C4-2B (cell line): Measurements from ENCODE around the gene EVC.

Source experiments
- H3K27ac ChIP-seq: fragments of 450-650 bp; 2 replicates; pipeline ENCODE4 v1.5.1; 2017
- ZFX ChIP-seq: fragments of 450-650 bp; IDR thresholded peaks from 2 replicates; pipeline ENCODE4 v1.6.1; 2017
- TF ChIP-seq, protein P1 (sequence below): fragments of 450-650 bp; conservative IDR thresholded peaks from 2 replicates; pipeline ENCODE4 v1.5.1; 2017; ENCODE audit warnings: mild to moderate bottlenecking

EVC gene

DNA sequence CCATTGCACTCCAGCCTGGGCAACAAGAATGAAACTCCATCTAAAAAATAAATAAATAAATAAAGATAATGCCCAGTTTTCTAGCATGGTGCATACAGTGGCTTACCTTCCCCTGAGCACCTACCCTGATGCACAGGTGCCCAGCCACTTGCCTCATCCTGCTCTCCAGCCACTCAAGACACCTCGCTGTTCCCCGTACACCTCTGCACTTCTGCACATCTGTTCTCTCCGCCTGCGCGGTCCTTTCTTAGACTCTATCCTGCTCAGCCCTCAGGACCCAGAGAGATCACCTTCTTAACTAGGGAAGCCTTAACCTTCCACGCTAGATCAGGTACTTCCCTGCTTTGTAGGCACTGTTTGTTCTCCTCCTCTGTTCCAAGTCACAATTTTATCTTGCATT, 2.9 kb downstream of the EVC start:
- TF ChIP-seq ZFX, result no peak
- TF ChIP-seq, protein P1, sequence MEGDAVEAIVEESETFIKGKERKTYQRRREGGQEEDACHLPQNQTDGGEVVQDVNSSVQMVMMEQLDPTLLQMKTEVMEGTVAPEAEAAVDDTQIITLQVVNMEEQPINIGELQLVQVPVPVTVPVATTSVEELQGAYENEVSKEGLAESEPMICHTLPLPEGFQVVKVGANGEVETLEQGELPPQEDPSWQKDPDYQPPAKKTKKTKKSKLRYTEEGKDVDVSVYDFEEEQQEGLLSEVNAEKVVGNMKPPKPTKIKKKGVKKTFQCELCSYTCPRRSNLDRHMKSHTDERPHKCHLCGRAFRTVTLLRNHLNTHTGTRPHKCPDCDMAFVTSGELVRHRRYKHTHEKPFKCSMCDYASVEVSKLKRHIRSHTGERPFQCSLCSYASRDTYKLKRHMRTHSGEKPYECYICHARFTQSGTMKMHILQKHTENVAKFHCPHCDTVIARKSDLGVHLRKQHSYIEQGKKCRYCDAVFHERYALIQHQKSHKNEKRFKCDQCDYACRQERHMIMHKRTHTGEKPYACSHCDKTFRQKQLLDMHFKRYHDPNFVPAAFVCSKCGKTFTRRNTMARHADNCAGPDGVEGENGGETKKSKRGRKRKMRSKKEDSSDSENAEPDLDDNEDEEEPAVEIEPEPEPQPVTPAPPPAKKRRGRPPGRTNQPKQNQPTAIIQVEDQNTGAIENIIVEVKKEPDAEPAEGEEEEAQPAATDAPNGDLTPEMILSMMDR, result no peak
- no peak overlapping the region for H3K27ac ChIP-seq

DNA sequence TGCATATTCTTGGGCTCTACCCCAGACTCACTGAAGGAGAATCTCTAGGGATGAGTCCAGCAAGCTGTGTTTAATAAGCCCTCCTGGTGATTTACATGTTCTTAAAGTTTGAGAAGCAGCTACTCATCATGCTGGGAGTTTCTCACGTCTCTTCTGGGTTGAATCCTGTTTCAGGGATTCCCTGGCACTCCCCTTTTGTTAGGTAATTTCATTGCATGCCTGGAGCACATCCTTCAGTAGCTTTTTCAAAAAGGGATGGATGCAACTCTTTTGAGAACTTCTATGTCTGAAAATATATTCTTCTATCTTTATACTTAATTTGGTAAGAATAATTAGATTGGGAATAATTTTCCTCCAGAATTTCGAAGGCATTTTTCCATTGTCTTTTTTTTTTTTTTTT, 4.4 kb downstream of the EVC start:
- TF ChIP-seq, protein P1, result no peak
- TF ChIP-seq ZFX, result no peak
- H3K27ac ChIP-seq, result no peak overlapping the region

DNA sequence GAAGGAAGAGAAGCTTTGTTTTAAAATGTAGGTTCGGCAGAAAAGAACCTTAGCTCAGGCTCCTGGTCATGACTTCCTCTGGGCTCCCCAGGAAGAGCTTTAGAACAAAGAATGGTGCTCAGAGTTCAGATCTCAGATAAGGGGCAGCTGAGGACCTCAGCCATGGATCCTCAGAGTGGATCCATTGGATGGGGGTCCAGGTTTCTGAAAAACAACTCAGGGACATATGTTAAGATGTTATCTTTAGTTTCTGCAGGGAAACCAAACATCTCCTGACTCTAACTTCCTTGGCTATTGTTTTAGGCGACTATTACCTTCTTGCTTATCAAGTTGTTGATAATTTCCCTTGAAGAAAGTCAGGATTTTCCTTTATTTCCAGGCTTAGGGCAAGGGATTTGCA, 5.4 kb downstream of the EVC start:
- TF ChIP-seq, protein P1, result no peak
- no peak for TF ChIP-seq ZFX
- no peak overlapping the region for H3K27ac ChIP-seq

DNA sequence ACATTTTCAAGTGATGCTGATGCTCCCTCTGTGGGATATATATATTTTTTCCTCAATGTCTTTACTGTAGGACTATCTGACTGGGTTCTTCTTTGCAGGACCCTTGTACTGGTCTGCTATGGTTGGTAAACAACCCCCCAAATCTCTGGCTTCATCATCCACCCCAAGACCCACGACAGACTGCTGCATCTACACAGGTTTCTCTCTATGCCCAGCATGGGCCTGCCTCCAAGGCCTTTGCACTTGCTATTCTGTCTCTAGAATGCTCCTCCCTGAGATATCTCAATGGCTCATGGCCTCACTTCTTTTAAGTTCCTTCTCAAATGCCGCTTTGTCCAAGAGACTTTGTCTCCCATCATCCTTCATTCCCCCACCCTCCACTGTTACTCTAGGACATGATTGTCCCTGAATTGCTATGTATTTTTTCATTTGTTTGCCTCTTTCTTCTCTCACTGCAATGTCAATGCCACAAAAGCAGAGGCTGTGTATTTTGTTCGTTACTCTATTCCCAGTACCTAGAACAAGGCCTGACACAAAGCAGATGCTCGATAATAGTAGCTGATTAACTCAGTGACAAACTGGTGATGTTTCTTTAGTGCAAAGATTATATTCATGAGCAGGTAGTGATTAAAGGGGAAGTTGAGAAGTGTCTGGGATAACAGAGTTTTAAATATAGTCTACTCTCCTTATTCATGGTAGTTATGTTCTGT, 6.6 kb downstream of the EVC start:
- no peak for TF ChIP-seq ZFX
- TF ChIP-seq, protein P1, result no peak
- H3K27ac ChIP-seq, result no peak overlapping the region

DNA sequence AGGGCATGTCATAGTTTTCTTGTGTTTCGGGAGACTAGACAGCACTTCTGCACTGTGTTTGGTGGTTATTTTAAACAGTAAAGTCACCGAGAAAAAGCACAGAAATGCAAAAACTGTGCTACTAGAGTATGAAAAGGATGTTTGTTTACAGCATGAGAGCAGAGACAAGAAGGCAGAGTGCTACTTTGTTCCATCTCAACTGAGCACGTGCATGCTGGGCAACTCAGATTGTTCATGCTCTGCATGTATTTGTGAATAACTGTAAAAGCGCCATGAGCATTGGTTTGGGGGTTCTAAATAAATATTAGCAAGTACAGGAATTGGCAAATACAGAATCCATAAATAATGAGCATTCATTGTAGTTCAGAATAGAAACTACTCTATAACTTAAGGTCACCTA, 7.4 kb downstream of the EVC start:
- no peak overlapping the region for H3K27ac ChIP-seq
- TF ChIP-seq, protein P1, result no peak
- no peak for TF ChIP-seq ZFX

DNA sequence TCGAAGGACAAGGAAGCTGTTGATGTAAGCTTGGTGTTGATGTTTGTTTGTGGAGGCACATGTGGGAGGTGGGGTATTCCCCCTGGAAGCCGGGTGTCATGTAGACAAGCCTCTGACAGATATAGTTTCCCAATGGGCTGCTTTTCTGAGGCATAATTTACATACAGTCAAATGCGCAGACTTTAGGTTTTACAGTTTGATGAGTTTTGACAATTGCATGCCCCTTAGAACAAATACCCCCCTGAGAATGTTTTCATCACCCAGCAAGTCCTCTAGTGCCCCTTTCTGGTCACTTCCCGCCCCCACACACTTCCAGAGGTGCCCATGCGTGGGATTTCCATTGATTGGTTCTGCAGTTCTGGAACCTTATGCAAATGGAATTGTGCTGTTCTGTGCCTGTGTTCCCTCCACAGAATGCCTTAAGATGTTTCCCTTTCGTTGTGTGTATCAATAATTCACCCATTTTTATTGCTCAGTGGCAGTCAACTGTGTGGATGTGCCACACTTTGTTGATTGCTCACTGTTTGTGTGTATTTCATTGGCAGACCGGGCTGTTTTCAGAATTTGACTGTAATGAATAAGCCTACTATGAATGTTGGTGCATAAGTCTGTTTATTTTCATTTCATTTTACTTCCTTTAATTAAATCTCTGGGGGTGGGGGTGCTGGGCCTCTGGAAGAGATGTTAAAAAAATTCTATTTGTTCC, 8.5 kb downstream of the EVC start:
- H3K27ac ChIP-seq, result no peak overlapping the region
- TF ChIP-seq, protein P1, result no peak

DNA sequence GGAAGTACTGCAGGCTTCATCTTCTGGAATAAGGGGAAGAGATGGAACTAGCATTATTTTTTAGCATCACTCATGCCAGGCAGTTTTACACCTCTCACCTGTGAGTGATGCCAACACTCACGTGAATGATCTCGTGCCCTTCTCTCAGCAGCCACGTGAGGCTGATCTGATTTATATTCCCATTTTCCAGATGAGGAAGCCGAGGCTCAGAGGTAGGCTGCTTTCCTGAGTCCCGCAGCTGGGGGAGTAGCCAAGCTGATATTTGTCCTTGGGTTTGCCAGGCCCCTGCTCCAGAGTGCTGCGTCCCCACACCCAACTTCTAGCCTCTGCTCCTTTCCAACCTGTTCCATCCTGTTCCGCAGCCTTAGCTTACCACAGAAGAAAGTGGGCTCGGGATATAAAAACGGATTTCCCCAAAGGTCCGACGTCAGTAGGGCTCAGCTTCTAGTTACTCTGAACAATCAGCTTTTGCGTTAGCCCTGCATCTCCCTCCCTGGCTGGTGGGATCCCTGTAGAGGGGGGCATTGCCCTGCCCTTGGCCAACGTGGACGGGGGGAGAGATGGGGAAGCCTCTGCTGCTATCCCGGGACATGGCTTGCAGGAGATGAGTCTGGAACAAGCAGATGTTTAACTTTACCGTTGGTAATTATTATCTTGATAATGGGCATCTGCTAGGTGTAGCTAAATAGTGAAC, 9.3 kb downstream of the EVC start:
- TF ChIP-seq, protein P1, result no peak
- no peak for TF ChIP-seq ZFX
- H3K27ac ChIP-seq, result no peak overlapping the region
